ENCODE measurements around the gene OSCP1. TPM values are rescaled to one million over a fixed set of nuclear protein-coding genes. Genes with fewer than 3 reads are reported as not detected.

OSCP1 gene
- total and polyA plus RNA-seq, 2 donors (not counting 3 experiments of a cell fraction or from before 2014, with no cell fraction given), result 4.6 to 8.3 TPM

DNA sequence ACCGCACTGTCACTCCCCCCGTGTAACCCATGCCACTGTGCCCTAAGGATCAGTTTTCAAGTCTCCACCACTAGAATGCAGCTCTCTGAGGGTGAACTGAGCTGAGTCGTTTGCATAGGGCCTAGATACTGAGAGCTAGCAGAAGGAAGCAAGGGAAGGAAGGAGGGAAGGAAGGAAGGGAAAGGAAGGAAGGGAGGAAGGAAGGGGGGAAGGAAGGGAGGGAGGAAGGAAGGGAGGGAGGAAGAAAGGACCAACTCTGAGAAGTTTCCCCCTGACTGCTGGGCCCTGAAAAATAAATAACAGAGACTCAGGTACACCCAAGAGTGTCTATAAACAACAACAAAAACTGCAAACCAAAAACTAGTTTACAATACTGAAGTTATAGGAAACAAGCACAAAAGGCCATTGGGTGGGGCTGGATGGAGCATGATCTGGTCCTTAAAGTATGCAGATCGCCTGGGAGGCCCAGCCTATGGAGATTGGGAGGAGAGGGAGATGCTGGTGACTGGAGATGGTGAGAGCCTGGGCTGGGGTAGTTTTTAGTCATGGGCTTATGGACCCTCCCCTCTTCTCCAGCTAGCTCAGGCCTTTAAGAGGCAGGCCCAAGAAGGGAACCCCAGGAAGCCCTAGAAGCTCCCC lies 15.6 kb upstream of the OSCP1 start:
- intact Hi-C loops (cut with micrococcal nuclease), result no loop called here
- Histone ChIP-seq H2AFZ (ENCODE audit: low read depth, low read length) (no peak overlapping the region), H3K79me2 (ENCODE audit: control insufficient read depth, insufficient read depth, low read length) (peaks cover 13% of the 10 kb centered on the region), H3K4me1 (ENCODE audit: control insufficient read depth, extremely low read depth, insufficient read depth, low read length) (peaks cover 10% of the 10 kb centered on the region), H3K9ac (replicated peaks; ENCODE audit: extremely low read depth, insufficient read depth, low read length) (no peak overlapping the region), H3K9me3 (replicated peaks; ENCODE audit: control insufficient read depth, insufficient read depth, low read length) (no peaks in the 10 kb centered on the region), H4K20me1 (replicated peaks; ENCODE audit: control insufficient read depth, extremely low read depth, insufficient read depth, low read length) (no peaks in the 10 kb centered on the region), H3K27me3 (ENCODE audit: control insufficient read depth in 2 of 2, insufficient read depth in 2 of 2, low read length in 2 of 2) (no peaks in the 10 kb centered on the region), H3K4me3 (replicated peaks in 1 of 3; ENCODE audit: insufficient read depth in 1 of 3, low read depth in 1 of 3, low read length in 3 of 3) (no peak overlapping the region), H3K4me2 (ENCODE audit: insufficient read depth, low read length) (no peak overlapping the region), H3K36me3 (ENCODE audit: control insufficient read depth in 2 of 2, extremely low read depth in 1 of 2, insufficient read depth in 2 of 2, low read length in 2 of 2) (peaks cover under 1 to 3% of the 10 kb centered on the region in 2 experiments), H3K9me1 (replicated peaks; ENCODE audit: control insufficient read depth, extremely low read depth, insufficient read depth, low read length) (no peaks in the 10 kb centered on the region), H3K27ac (ENCODE audit: insufficient read depth, low read depth, low read length) (no peak overlapping the region)
- dilution Hi-C loops (cut with MboI; ENCODE audit: extremely low pct_ligation_motif_present, low sequenced_read_pairs), result no loop called here
- DNase-seq (ENCODE audit: low read depth, low spot score) (no peak), FAIRE-seq (no peak)
- TF ChIP-seq, protein P1, sequence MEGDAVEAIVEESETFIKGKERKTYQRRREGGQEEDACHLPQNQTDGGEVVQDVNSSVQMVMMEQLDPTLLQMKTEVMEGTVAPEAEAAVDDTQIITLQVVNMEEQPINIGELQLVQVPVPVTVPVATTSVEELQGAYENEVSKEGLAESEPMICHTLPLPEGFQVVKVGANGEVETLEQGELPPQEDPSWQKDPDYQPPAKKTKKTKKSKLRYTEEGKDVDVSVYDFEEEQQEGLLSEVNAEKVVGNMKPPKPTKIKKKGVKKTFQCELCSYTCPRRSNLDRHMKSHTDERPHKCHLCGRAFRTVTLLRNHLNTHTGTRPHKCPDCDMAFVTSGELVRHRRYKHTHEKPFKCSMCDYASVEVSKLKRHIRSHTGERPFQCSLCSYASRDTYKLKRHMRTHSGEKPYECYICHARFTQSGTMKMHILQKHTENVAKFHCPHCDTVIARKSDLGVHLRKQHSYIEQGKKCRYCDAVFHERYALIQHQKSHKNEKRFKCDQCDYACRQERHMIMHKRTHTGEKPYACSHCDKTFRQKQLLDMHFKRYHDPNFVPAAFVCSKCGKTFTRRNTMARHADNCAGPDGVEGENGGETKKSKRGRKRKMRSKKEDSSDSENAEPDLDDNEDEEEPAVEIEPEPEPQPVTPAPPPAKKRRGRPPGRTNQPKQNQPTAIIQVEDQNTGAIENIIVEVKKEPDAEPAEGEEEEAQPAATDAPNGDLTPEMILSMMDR (IDR thresholded peaks at IDR 0.05; ENCODE audit: extremely low read depth in 1 of 2, insufficient read depth in 1 of 2, low read depth in 1 of 2, low read length in 2 of 2), result no peak
- no peak for TF ChIP-seq GATA2 (IDR thresholded peaks at IDR 0.05; ENCODE audit: insufficient read depth, insufficient read length, low read depth, low read length)
- no peak for TF ChIP-seq JUN (IDR thresholded peaks at IDR 0.05; ENCODE audit: borderline replicate concordance, insufficient read depth, insufficient read length, low read depth)
- TF ChIP-seq POLR2AphosphoS5 (IDR thresholded peaks at IDR 0.05; ENCODE audit: insufficient read depth, low read depth, low read length), result no peak
- TF ChIP-seq MYC (IDR thresholded peaks at IDR 0.05; ENCODE audit: low read depth, low read length), result no peak
- TF ChIP-seq, protein P2, sequence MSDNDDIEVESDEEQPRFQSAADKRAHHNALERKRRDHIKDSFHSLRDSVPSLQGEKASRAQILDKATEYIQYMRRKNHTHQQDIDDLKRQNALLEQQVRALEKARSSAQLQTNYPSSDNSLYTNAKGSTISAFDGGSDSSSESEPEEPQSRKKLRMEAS (IDR thresholded peaks at IDR 0.05; ENCODE audit: insufficient read depth, insufficient read length), result no peak
- no peak for TF ChIP-seq FOS (IDR thresholded peaks at IDR 0.05; ENCODE audit: borderline replicate concordance, insufficient read depth, low read length)
- no peak for TF ChIP-seq POLR2A (IDR thresholded peaks at IDR 0.05; ENCODE audit: low read depth, low read length)
- no TSS peak for BruUV-seq (replicated peaks)
- ChIA-PET CTCF (no interaction called here), POLR2A (no interaction called here)

Measured in endothelial cell of umbilical vein (primary cell).